ENCODE data around the gene CHMP6.

CHMP6 gene

GRCh38 chr17:81003711-81004475 is 12.3 kb downstream of the CHMP6 start:
- no peak for TF ChIP-seq CTCF (conservative IDR thresholded peaks at IDR 0.05; ENCODE audit: low read length)
- TF ChIP-seq EZH2phosphoT487 (IDR thresholded peaks at IDR 0.05; ENCODE audit: borderline replicate concordance), result no peak
- Histone ChIP-seq H3K27me3 (ENCODE audit: insufficient read depth, low read length, poor library complexity, severe bottlenecking) (no peaks in the 10 kb centered on the region), H2AFZ (ENCODE audit: low read length) (no peak overlapping the region), H3K9me2 (replicated peaks; ENCODE audit: low read depth, low read length) (no peaks in the 10 kb centered on the region), H4K20me1 (ENCODE audit: insufficient read depth, low read length, poor library complexity, severe bottlenecking) (no peaks in the 10 kb centered on the region), H3K9me3 (ENCODE audit: insufficient read depth, low read depth, low read length) (no peaks in the 10 kb centered on the region), H3K4me2 (ENCODE audit: low read depth, low read length, poor library complexity, severe bottlenecking) (no peak overlapping the region), H3K36me3 (ENCODE audit: insufficient read depth, low read length) (peaks cover 5% of the 10 kb centered on the region; the same call in 1 of the 2 replicates), H3K4me1 (ENCODE audit: insufficient read depth, low read length, poor library complexity, severe bottlenecking) (no peaks in the 10 kb centered on the region), H3K9ac (ENCODE audit: low read depth, low read length, poor library complexity, severe bottlenecking) (no peak overlapping the region), H3K4me3 (ENCODE audit: low read length, poor library complexity, severe bottlenecking) (no peak overlapping the region), H3K79me2 (ENCODE audit: insufficient read depth, low read length) (no peaks in the 10 kb centered on the region), H3F3A (ENCODE audit: low read depth) (no peaks in the 10 kb centered on the region)

GRCh38 chr17:81006891-81007290 is 15.2 kb downstream of the CHMP6 start:
- no peak overlapping the region for H3K9ac ChIP-seq (ENCODE audit: low read depth, low read length, poor library complexity, severe bottlenecking)
- H3K79me2 ChIP-seq (ENCODE audit: insufficient read depth, low read length), result no peaks in the 10 kb centered on the region
- TF ChIP-seq EZH2phosphoT487 (IDR thresholded peaks at IDR 0.05; ENCODE audit: borderline replicate concordance), result no peak
- TF ChIP-seq CTCF (conservative IDR thresholded peaks at IDR 0.05; ENCODE audit: low read length), result no peak
- H3F3A ChIP-seq (ENCODE audit: low read depth), result no peaks in the 10 kb centered on the region
- H3K4me2 ChIP-seq (ENCODE audit: low read depth, low read length, poor library complexity, severe bottlenecking), result no peak overlapping the region
- H3K36me3 ChIP-seq (ENCODE audit: insufficient read depth, low read length), result no peaks in the 10 kb centered on the region
- H3K27me3 ChIP-seq (ENCODE audit: insufficient read depth, low read length, poor library complexity, severe bottlenecking), result no peaks in the 10 kb centered on the region
- H3K9me3 ChIP-seq (ENCODE audit: insufficient read depth, low read depth, low read length), result no peaks in the 10 kb centered on the region; the same call in 1 of the 2 replicates
- no peak overlapping the region for H2AFZ ChIP-seq (ENCODE audit: low read length)
- no peak overlapping the region for H3K4me3 ChIP-seq (ENCODE audit: low read length, poor library complexity, severe bottlenecking)
- no peaks in the 10 kb centered on the region for H3K4me1 ChIP-seq (ENCODE audit: insufficient read depth, low read length, poor library complexity, severe bottlenecking)
- H3K9me2 ChIP-seq (replicated peaks; ENCODE audit: low read depth, low read length), result no peaks in the 10 kb centered on the region
- no peaks in the 10 kb centered on the region for H4K20me1 ChIP-seq (ENCODE audit: insufficient read depth, low read length, poor library complexity, severe bottlenecking)

- no peak overlapping the region for H3K9ac ChIP-seq (ENCODE audit: low read depth, low read length, poor library complexity, severe bottlenecking)
- no peaks in the 10 kb centered on the region; the same call in 1 of the 2 replicates for H3K9me3 ChIP-seq (ENCODE audit: insufficient read depth, low read depth, low read length)
- H2AFZ ChIP-seq (ENCODE audit: low read length), result no peak overlapping the region
- no peaks in the 10 kb centered on the region for H3K79me2 ChIP-seq (ENCODE audit: insufficient read depth, low read length)
- no peak overlapping the region for H3K4me3 ChIP-seq (ENCODE audit: low read length, poor library complexity, severe bottlenecking)
- no peaks in the 10 kb centered on the region for H3K9me2 ChIP-seq (replicated peaks; ENCODE audit: low read depth, low read length)
- no peak overlapping the region for H3K4me2 ChIP-seq (ENCODE audit: low read depth, low read length, poor library complexity, severe bottlenecking)
- H3K4me1 ChIP-seq (ENCODE audit: insufficient read depth, low read length, poor library complexity, severe bottlenecking), result no peaks in the 10 kb centered on the region
- TF ChIP-seq CTCF (conservative IDR thresholded peaks at IDR 0.05; ENCODE audit: low read length) (no peak), EZH2phosphoT487 (IDR thresholded peaks at IDR 0.05; ENCODE audit: borderline replicate concordance) (no peak)
- no peaks in the 10 kb centered on the region for H4K20me1 ChIP-seq (ENCODE audit: insufficient read depth, low read length, poor library complexity, severe bottlenecking)
- no peaks in the 10 kb centered on the region for H3F3A ChIP-seq (ENCODE audit: low read depth)
- no peaks in the 10 kb centered on the region for H3K36me3 ChIP-seq (ENCODE audit: insufficient read depth, low read length)
- no peaks in the 10 kb centered on the region for H3K27me3 ChIP-seq (ENCODE audit: insufficient read depth, low read length, poor library complexity, severe bottlenecking)
Observed at GRCh38 chr17:81008140-81008539, 16.5 kb downstream of the CHMP6 start.
